ENCODE measurements around the gene FGF1. TPM values are rescaled to one million over a fixed set of nuclear protein-coding genes. Genes with fewer than 3 reads are reported as not detected.

FGF1 gene
- total and polyA plus RNA-seq, 2 of the 4 experiments (the other 2 are of a cell fraction) = 7.6 to 7.7 TPM

GRCh38 chr5:142609142-142609541 is 76.7 kb downstream of the FGF1 start:
- BruUV-seq (replicated peaks) = no TSS peak
- Histone ChIP-seq H2BK20ac (ENCODE audit: low read depth, low read length) (0 out of 2 replicates have a peak overlapping the region, but pooled peaks have one; percentile 32), H3K36me3 (ENCODE audit: control insufficient read depth, insufficient read depth, low read length) (no peaks in the 10 kb centered on the region), H3K9me3 (ENCODE audit: control insufficient read depth, insufficient read depth, low read length) (no peaks in the 10 kb centered on the region), H3K4me1 (ENCODE audit: control insufficient read depth, insufficient read depth, low read length) (peaks cover 17% of the 10 kb centered on the region), H3K79me1 (ENCODE audit: low read depth in 1 of 2, low read length in 2 of 2) (peaks cover 0 to 8% of the 10 kb centered on the region in 2 experiments; a peak in 2 of 4 replicates), H4K8ac (ENCODE audit: low read depth in 2 of 2, low read length in 2 of 2) (no peak overlapping the region), H2BK5ac (ENCODE audit: low read depth, low read length, poor library complexity, severe bottlenecking) (no peak overlapping the region), H4K91ac (ENCODE audit: insufficient read depth, low read depth, low read length) (no peak overlapping the region), H2BK120ac (ENCODE audit: low read depth, low read length) (no peak overlapping the region), H3K4ac (ENCODE audit: low read depth, low read length) (no peak overlapping the region), H3K14ac (replicated peaks; ENCODE audit: low read depth, low read length) (no peak overlapping the region), H3K9ac (ENCODE audit: low read depth, low read length) (no peak overlapping the region), H3K4me3 (ENCODE audit: insufficient read depth, low read depth, low read length) (no peak overlapping the region), H2AK5ac (ENCODE audit: low read depth, low read length) (no peak overlapping the region), H3K9me1 (ENCODE audit: insufficient read depth, low read length) (peaks cover 18% of the 10 kb centered on the region), H3K4me2 (ENCODE audit: low read depth, low read length) (no peak overlapping the region), H4K20me1 (ENCODE audit: insufficient read depth, low read length) (no peaks in the 10 kb centered on the region), H3K18ac (ENCODE audit: low read depth, low read length) (no peak overlapping the region), H2AK9ac (replicated peaks; ENCODE audit: low read depth, low read length, poor library complexity) (no peak overlapping the region), H3K56ac (ENCODE audit: extremely low read depth, insufficient read depth, low read length) (no peak overlapping the region), H2AFZ (replicated peaks; ENCODE audit: low read length, poor library complexity) (no peak overlapping the region), H2BK15ac (ENCODE audit: low read depth, low read length) (no peak overlapping the region; the same call in 2 of the 3 replicates), H3K23ac (ENCODE audit: low read depth, low read length) (no peak overlapping the region), H3K27me3 (ENCODE audit: control insufficient read depth, insufficient read depth, low read length) (no peaks in the 10 kb centered on the region), H4K5ac (ENCODE audit: low read depth, low read length) (no peak overlapping the region), H3K27ac (ENCODE audit: insufficient read depth, low read length) (no peak overlapping the region)
- 87% methylated on average over 3 of the region's 6 CpGs; no CpG with 5 or more reads in 1 of the 2 experiments for WGBS, 2 experiments (ENCODE audit: extremely low coverage in 2 of 2, insufficient read length in 1 of 2)
- ChIA-PET CTCF (interaction anchor here (1.6 to 3.9 kb wide), 2 partner anchors 47 to 90 kb away, joined by 4 to 19 read pairs; no protein-coding TSS in a partner anchor), POLR2A (ENCODE audit: unreplicated experiment) (no interaction called here)
- ATAC-seq (ENCODE audit: low read depth) (no peak), DNase-seq (no peak)
- no peak for TF ChIP-seq CHD1 (IDR thresholded peaks at IDR 0.05; ENCODE audit: low read depth, low read length)
- TF ChIP-seq, protein P1, sequence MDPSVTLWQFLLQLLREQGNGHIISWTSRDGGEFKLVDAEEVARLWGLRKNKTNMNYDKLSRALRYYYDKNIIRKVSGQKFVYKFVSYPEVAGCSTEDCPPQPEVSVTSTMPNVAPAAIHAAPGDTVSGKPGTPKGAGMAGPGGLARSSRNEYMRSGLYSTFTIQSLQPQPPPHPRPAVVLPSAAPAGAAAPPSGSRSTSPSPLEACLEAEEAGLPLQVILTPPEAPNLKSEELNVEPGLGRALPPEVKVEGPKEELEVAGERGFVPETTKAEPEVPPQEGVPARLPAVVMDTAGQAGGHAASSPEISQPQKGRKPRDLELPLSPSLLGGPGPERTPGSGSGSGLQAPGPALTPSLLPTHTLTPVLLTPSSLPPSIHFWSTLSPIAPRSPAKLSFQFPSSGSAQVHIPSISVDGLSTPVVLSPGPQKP (IDR thresholded peaks at IDR 0.05; ENCODE audit: borderline replicate concordance, low read depth, low read length) = no peak
- TF ChIP-seq FOS (IDR thresholded peaks at IDR 0.05; ENCODE audit: low read depth, low read length) = no peak
- no peak for TF ChIP-seq MAFK (IDR thresholded peaks at IDR 0.05; ENCODE audit: low read depth, low read length)
- TF ChIP-seq SMC3 (IDR thresholded peaks at IDR 0.05; ENCODE audit: low read depth, low read length) = no peak
- TF ChIP-seq RCOR1 (IDR thresholded peaks at IDR 0.05; ENCODE audit: insufficient replicate concordance, low read length) = no peak
- TF ChIP-seq RFX5 (IDR thresholded peaks at IDR 0.05; ENCODE audit: low read depth, low read length) = no peak
- TF ChIP-seq RAD21 (IDR thresholded peaks at IDR 0.05; ENCODE audit: low read length) = no peak
- no peak for TF ChIP-seq MXI1 (IDR thresholded peaks at IDR 0.05; ENCODE audit: borderline replicate concordance, low read depth, low read length)
- no peak for TF ChIP-seq POLR2A (IDR thresholded peaks at IDR 0.05; ENCODE audit: low read depth, low read length)
- TF ChIP-seq NFE2L2 (IDR thresholded peaks at IDR 0.05; ENCODE audit: low read depth, low read length) = no peak
- TF ChIP-seq, protein P2, sequence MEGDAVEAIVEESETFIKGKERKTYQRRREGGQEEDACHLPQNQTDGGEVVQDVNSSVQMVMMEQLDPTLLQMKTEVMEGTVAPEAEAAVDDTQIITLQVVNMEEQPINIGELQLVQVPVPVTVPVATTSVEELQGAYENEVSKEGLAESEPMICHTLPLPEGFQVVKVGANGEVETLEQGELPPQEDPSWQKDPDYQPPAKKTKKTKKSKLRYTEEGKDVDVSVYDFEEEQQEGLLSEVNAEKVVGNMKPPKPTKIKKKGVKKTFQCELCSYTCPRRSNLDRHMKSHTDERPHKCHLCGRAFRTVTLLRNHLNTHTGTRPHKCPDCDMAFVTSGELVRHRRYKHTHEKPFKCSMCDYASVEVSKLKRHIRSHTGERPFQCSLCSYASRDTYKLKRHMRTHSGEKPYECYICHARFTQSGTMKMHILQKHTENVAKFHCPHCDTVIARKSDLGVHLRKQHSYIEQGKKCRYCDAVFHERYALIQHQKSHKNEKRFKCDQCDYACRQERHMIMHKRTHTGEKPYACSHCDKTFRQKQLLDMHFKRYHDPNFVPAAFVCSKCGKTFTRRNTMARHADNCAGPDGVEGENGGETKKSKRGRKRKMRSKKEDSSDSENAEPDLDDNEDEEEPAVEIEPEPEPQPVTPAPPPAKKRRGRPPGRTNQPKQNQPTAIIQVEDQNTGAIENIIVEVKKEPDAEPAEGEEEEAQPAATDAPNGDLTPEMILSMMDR (conservative IDR thresholded peaks at IDR 0.05; ENCODE audit: low read depth, low read length) = no peak
- TF ChIP-seq USF2 (IDR thresholded peaks at IDR 0.05; ENCODE audit: low read depth, low read length) = no peak
- TF ChIP-seq BHLHE40 (IDR thresholded peaks at IDR 0.05; ENCODE audit: low read depth, low read length) = no peak
- no peak for TF ChIP-seq MAZ (IDR thresholded peaks at IDR 0.05; ENCODE audit: borderline replicate concordance, low read depth, low read length)
- no peak for TF ChIP-seq CEBPB (IDR thresholded peaks at IDR 0.05; ENCODE audit: low read depth, low read length)
- dilution Hi-C loops (cut with HindIII; ENCODE audit: low sequenced_read_pairs, unreplicated experiment) (no loop called here), in situ Hi-C loops (cut with MboI; ENCODE audit: low sequenced_read_pairs) (loop anchor here (10.0 kb wide), 1 partner anchor 266 kb away; no protein-coding TSS in a partner anchor), intact Hi-C loops (cut with micrococcal nuclease) (no loop called here)
